ENCODE results near the gene BABAM2. TPM values are rescaled to one million over a fixed set of nuclear protein-coding genes. Genes with fewer than 3 reads are reported as not detected.

Gene BABAM2
- total and polyA plus RNA-seq, 10 of the 15 experiments (the other 5 are each of a cell fraction or from before 2014, with no cell fraction given): 30.7 to 59.9 (median 44.5) TPM

GRCh38 chr2:28368357-28368798 lies 477.8 kb downstream of the BABAM2 start:
- no TSS peak for BruUV-seq (replicated peaks)

More at GRCh38 chr2:28368357-28368798, 477.8 kb downstream of the BABAM2 start:
- no peaks in the 10 kb centered on the region for H3K79me2 ChIP-seq (ENCODE audit: control insufficient read depth, insufficient read depth, low read length)
- in situ Hi-C loops (cut with MboI): no loop called here
- no peak overlapping the region for H3K9ac ChIP-seq (ENCODE audit: control insufficient read depth, insufficient read depth, low read length)
- ChIA-PET POLR2A (no interaction called here), CTCF (no interaction called here), RAD21 (ENCODE audit: unreplicated experiment) (no interaction called here), SMC1A (ENCODE audit: uncharacterized antibody, unreplicated experiment) (no interaction called here)
- no peak overlapping the region for H2AFZ ChIP-seq (ENCODE audit: control insufficient read depth, low read depth, low read length)
- H3K4me2 ChIP-seq (ENCODE audit: control insufficient read depth, insufficient read depth): no peak overlapping the region
- no peak overlapping the region for H3K27ac ChIP-seq (ENCODE audit: control insufficient read depth, insufficient read depth)
- H3K4me1 ChIP-seq (ENCODE audit: control insufficient read depth, insufficient read depth, low read length): peaks cover 6% of the 10 kb centered on the region; the same call in 1 of the 2 replicates
- DNase-seq (ENCODE audit: low read depth, low spot score) (no peak), FAIRE-seq (no peak), ATAC-seq (no peak)
- 43% methylated on average over 9 of the region's 9 CpGs for WGBS (ENCODE audit: insufficient coverage, insufficient replicate concordance, low lambda C conversion rate, missing lambda C conversion rate)
- no peak overlapping the region for H3K4me3 ChIP-seq
- H3K36me3 ChIP-seq (ENCODE audit: control insufficient read depth in 2 of 2, insufficient read depth in 2 of 2, low read length in 1 of 2): no peaks in the 10 kb centered on the region
- no peaks in the 10 kb centered on the region for H4K20me1 ChIP-seq (ENCODE audit: control insufficient read depth, insufficient read depth)
- intact Hi-C loops (cut with micrococcal nuclease; ENCODE audit: unreplicated experiment): no loop called here
- no peaks in the 10 kb centered on the region for H3K9me3 ChIP-seq (replicated peaks; ENCODE audit: control insufficient read depth, insufficient read depth, low read length)
- TF ChIP-seq, protein P1, sequence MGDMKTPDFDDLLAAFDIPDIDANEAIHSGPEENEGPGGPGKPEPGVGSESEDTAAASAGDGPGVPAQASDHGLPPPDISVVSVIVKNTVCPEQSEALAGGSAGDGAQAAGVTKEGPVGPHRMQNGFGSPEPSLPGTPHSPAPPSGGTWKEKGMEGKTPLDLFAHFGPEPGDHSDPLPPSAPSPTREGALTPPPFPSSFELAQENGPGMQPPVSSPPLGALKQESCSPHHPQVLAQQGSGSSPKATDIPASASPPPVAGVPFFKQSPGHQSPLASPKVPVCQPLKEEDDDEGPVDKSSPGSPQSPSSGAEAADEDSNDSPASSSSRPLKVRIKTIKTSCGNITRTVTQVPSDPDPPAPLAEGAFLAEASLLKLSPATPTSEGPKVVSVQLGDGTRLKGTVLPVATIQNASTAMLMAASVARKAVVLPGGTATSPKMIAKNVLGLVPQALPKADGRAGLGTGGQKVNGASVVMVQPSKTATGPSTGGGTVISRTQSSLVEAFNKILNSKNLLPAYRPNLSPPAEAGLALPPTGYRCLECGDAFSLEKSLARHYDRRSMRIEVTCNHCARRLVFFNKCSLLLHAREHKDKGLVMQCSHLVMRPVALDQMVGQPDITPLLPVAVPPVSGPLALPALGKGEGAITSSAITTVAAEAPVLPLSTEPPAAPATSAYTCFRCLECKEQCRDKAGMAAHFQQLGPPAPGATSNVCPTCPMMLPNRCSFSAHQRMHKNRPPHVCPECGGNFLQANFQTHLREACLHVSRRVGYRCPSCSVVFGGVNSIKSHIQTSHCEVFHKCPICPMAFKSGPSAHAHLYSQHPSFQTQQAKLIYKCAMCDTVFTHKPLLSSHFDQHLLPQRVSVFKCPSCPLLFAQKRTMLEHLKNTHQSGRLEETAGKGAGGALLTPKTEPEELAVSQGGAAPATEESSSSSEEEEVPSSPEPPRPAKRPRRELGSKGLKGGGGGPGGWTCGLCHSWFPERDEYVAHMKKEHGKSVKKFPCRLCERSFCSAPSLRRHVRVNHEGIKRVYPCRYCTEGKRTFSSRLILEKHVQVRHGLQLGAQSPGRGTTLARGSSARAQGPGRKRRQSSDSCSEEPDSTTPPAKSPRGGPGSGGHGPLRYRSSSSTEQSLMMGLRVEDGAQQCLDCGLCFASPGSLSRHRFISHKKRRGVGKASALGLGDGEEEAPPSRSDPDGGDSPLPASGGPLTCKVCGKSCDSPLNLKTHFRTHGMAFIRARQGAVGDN (IDR thresholded peaks at IDR 0.05): no peak
- TF ChIP-seq SMAD1 (IDR thresholded peaks at IDR 0.05; ENCODE audit: low read depth, partially characterized antibody) (no peak), USF2 (IDR thresholded peaks at IDR 0.05; ENCODE audit: borderline replicate concordance, low read depth, low read length) (no peak)
- H3K27me3 ChIP-seq (replicated peaks in 1 of 2; ENCODE audit: control insufficient read depth in 2 of 2, insufficient read depth in 2 of 2, low read length in 1 of 2): no peaks in the 10 kb centered on the region
